ENCODE data around the gene ETS2. TPM values are rescaled to one million over a fixed set of nuclear protein-coding genes. Genes with fewer than 3 reads are reported as not detected.

The ETS2 gene
- total and polyA plus RNA-seq, 2 experiments from 2014 or later = 19.5 to 36.8 TPM

DNA sequence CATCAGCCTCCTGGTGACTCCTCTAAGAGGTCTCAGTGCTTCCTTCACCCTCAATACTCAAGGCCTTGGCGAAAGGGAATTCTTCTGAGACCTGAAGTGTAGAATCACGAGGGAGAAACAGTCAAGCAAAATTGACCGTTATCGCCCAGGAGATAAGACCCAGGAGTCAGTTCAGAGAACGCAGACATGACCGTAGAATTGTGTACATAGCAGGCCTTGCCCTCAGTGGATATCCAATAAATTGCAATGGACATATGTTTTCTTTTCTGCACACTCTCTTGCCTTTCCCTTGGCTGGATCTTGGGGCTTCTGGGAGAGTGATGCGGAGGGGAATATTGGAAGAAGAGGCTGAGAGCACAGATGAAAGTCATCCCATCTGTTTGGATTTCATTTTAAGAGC, 15.7 kb upstream of the ETS2 start:
- Mint-ChIP-seq H3K4me1 (peaks cover 26% of the 10 kb centered on the region), H3K27ac (no peak overlapping the region), H3K27me3 (ENCODE audit: insufficient read depth, low read depth, poor library complexity) (peaks cover 4% of the 10 kb centered on the region), H3K9me3 (no peaks in the 10 kb centered on the region), H3K4me3 (no peak overlapping the region), H3K36me3 (ENCODE audit: low read depth) (no peaks in the 10 kb centered on the region; the same call in 2 of the 3 replicates)
- H3K79me2 ChIP-seq (replicated peaks; ENCODE audit: insufficient read depth) = no peaks in the 10 kb centered on the region
- no peak for DNase-seq (ENCODE audit: low spot score)
- ATAC-seq = no peak
- no peak overlapping the region for H2AFZ ChIP-seq
- no peak overlapping the region for H3K27ac ChIP-seq (ENCODE audit: low read depth)
- TF ChIP-seq, protein P1, sequence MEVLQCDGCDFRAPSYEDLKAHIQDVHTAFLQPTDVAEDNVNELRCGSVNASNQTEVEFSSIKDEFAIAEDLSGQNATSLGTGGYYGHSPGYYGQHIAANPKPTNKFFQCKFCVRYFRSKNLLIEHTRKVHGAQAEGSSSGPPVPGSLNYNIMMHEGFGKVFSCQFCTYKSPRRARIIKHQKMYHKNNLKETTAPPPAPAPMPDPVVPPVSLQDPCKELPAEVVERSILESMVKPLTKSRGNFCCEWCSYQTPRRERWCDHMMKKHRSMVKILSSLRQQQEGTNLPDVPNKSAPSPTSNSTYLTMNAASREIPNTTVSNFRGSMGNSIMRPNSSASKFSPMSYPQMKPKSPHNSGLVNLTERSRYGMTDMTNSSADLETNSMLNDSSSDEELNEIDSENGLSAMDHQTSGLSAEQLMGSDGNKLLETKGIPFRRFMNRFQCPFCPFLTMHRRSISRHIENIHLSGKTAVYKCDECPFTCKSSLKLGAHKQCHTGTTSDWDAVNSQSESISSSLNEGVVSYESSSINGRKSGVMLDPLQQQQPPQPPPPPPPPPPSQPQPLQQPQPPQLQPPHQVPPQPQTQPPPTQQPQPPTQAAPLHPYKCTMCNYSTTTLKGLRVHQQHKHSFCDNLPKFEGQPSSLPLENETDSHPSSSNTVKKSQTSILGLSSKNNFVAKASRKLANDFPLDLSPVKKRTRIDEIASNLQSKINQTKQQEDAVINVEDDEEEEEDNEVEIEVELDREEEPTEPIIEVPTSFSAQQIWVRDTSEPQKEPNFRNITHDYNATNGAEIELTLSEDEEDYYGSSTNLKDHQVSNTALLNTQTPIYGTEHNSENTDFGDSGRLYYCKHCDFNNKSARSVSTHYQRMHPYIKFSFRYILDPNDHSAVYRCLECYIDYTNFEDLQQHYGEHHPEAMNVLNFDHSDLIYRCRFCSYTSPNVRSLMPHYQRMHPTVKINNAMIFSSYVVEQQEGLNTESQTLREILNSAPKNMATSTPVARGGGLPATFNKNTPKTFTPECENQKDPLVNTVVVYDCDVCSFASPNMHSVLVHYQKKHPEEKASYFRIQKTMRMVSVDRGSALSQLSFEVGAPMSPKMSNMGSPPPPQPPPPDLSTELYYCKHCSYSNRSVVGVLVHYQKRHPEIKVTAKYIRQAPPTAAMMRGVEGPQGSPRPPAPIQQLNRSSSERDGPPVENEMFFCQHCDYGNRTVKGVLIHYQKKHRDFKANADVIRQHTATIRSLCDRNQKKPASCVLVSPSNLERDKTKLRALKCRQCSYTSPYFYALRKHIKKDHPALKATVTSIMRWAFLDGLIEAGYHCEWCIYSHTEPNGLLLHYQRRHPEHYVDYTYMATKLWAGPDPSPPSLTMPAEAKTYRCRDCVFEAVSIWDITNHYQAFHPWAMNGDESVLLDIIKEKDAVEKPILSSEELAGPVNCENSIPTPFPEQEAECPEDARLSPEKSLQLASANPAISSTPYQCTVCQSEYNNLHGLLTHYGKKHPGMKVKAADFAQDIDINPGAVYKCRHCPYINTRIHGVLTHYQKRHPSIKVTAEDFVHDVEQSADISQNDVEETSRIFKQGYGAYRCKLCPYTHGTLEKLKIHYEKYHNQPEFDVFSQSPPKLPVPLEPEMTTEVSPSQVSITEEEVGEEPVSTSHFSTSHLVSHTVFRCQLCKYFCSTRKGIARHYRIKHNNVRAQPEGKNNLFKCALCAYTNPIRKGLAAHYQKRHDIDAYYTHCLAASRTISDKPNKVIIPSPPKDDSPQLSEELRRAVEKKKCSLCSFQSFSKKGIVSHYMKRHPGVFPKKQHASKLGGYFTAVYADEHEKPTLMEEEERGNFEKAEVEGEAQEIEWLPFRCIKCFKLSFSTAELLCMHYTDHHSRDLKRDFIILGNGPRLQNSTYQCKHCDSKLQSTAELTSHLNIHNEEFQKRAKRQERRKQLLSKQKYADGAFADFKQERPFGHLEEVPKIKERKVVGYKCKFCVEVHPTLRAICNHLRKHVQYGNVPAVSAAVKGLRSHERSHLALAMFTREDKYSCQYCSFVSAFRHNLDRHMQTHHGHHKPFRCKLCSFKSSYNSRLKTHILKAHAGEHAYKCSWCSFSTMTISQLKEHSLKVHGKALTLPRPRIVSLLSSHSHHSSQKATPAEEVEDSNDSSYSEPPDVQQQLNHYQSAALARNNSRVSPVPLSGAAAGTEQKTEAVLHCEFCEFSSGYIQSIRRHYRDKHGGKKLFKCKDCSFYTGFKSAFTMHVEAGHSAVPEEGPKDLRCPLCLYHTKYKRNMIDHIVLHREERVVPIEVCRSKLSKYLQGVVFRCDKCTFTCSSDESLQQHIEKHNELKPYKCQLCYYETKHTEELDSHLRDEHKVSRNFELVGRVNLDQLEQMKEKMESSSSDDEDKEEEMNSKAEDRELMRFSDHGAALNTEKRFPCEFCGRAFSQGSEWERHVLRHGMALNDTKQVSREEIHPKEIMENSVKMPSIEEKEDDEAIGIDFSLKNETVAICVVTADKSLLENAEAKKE (CRISPR knock-in tag; IDR thresholded peaks at IDR 0.05) = no peak
- TF ChIP-seq JUNB (IDR thresholded peaks at IDR 0.05; ENCODE audit: unreplicated experiment) = no peak
- TF ChIP-seq, protein P2, sequence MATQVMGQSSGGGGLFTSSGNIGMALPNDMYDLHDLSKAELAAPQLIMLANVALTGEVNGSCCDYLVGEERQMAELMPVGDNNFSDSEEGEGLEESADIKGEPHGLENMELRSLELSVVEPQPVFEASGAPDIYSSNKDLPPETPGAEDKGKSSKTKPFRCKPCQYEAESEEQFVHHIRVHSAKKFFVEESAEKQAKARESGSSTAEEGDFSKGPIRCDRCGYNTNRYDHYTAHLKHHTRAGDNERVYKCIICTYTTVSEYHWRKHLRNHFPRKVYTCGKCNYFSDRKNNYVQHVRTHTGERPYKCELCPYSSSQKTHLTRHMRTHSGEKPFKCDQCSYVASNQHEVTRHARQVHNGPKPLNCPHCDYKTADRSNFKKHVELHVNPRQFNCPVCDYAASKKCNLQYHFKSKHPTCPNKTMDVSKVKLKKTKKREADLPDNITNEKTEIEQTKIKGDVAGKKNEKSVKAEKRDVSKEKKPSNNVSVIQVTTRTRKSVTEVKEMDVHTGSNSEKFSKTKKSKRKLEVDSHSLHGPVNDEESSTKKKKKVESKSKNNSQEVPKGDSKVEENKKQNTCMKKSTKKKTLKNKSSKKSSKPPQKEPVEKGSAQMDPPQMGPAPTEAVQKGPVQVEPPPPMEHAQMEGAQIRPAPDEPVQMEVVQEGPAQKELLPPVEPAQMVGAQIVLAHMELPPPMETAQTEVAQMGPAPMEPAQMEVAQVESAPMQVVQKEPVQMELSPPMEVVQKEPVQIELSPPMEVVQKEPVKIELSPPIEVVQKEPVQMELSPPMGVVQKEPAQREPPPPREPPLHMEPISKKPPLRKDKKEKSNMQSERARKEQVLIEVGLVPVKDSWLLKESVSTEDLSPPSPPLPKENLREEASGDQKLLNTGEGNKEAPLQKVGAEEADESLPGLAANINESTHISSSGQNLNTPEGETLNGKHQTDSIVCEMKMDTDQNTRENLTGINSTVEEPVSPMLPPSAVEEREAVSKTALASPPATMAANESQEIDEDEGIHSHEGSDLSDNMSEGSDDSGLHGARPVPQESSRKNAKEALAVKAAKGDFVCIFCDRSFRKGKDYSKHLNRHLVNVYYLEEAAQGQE (IDR thresholded peaks at IDR 0.05; ENCODE audit: unreplicated experiment) = no peak
- TF ChIP-seq EZH2 (IDR thresholded peaks at IDR 0.05; ENCODE audit: low read depth, unreplicated experiment) = no peak
- no peak for TF ChIP-seq ZNF331 (CRISPR knock-in tag; IDR thresholded peaks at IDR 0.05; ENCODE audit: low read depth)
- H4K20me1 ChIP-seq (replicated peaks; ENCODE audit: insufficient read depth) = no peaks in the 10 kb centered on the region
- H3F3A ChIP-seq (replicated peaks; ENCODE audit: low read depth) = no peaks in the 10 kb centered on the region
- peaks cover 7% of the 10 kb centered on the region; the same call in 1 of the 2 replicates for H3K9me2 ChIP-seq (ENCODE audit: insufficient read depth)
- peaks cover 20% of the 10 kb centered on the region for H3K4me1 ChIP-seq (ENCODE audit: insufficient read depth)
- no peaks in the 10 kb centered on the region for H3K36me3 ChIP-seq (ENCODE audit: insufficient read depth)
- no peaks in the 10 kb centered on the region for H3K27me3 ChIP-seq (ENCODE audit: insufficient read depth)
- H3K4me3 ChIP-seq = no peak overlapping the region
- H3K4me2 ChIP-seq = no peak overlapping the region

Measured in GM23338 (cell line).